HG02981 (cell line): ENCODE measurements around the gene MLXIP.
"Not testable (repeated sequence)": the region's sequence is repeated elsewhere in the genome, so short reads cannot be mapped to it uniquely, and the experiment has no call there.

Experiments used
- ATAC-seq: cut with Tn5 transposase; IDR thresholded peaks from one replicate; pipeline ENCODE4 v1.9.1; 2021; ENCODE audit warnings: mild to moderate bottlenecking, moderate library complexity; ENCODE audit not compliant: unreplicated experiment

MLXIP gene

GRCh38 chr12:122094137-122094734, 15.7 kb downstream of the MLXIP start:
- ATAC-seq: no peak

GRCh38 chr12:122094735-122095631, 16.4 kb downstream of the MLXIP start:
- ATAC-seq: no peak

GRCh38 chr12:122096014-122096413, 17.5 kb downstream of the MLXIP start:
- no peak for ATAC-seq

- ATAC-seq: no peak
Observed at GRCh38 chr12:122096591-122097149, 18.1 kb downstream of the MLXIP start.

- ATAC-seq: no peak
Observed at GRCh38 chr12:122097584-122097926, 19.0 kb downstream of the MLXIP start.

GRCh38 chr12:122097927-122098756, 19.6 kb downstream of the MLXIP start:
- ATAC-seq: no peak

GRCh38 chr12:122099280-122099749, 20.8 kb downstream of the MLXIP start:
- no peak for ATAC-seq

- ATAC-seq: no peak
Observed at GRCh38 chr12:122099856-122100255, 21.3 kb downstream of the MLXIP start.

- ATAC-seq: no peak
Observed at GRCh38 chr12:122100568-122100967, 22.0 kb downstream of the MLXIP start.

- no peak for ATAC-seq
Observed at GRCh38 chr12:122102331-122102730, 23.8 kb downstream of the MLXIP start.

- no peak for ATAC-seq
Observed at GRCh38 chr12:122104844-122105243, 26.3 kb downstream of the MLXIP start.

GRCh38 chr12:122105496-122105895, 26.9 kb downstream of the MLXIP start:
- ATAC-seq: not testable (repeated sequence)

GRCh38 chr12:122106843-122107242, 28.3 kb downstream of the MLXIP start:
- ATAC-seq: no peak

GRCh38 chr12:122107261-122107660, 28.7 kb downstream of the MLXIP start:
- ATAC-seq: no peak

GRCh38 chr12:122111089-122111641, 32.6 kb downstream of the MLXIP start:
- ATAC-seq: no peak

GRCh38 chr12:122116707-122117535, 38.4 kb downstream of the MLXIP start:
- no peak for ATAC-seq

GRCh38 chr12:122117979-122118378, 39.4 kb downstream of the MLXIP start:
- no peak for ATAC-seq

- ATAC-seq: not testable (repeated sequence)
Observed at GRCh38 chr12:122121341-122121740, 42.8 kb downstream of the MLXIP start.

- ATAC-seq: no peak
Observed at GRCh38 chr12:122121745-122122144, 43.2 kb downstream of the MLXIP start.
